ENCODE results near the gene ZSWIM1.

- TF ChIP-seq, protein P1, sequence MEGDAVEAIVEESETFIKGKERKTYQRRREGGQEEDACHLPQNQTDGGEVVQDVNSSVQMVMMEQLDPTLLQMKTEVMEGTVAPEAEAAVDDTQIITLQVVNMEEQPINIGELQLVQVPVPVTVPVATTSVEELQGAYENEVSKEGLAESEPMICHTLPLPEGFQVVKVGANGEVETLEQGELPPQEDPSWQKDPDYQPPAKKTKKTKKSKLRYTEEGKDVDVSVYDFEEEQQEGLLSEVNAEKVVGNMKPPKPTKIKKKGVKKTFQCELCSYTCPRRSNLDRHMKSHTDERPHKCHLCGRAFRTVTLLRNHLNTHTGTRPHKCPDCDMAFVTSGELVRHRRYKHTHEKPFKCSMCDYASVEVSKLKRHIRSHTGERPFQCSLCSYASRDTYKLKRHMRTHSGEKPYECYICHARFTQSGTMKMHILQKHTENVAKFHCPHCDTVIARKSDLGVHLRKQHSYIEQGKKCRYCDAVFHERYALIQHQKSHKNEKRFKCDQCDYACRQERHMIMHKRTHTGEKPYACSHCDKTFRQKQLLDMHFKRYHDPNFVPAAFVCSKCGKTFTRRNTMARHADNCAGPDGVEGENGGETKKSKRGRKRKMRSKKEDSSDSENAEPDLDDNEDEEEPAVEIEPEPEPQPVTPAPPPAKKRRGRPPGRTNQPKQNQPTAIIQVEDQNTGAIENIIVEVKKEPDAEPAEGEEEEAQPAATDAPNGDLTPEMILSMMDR (IDR thresholded peaks at IDR 0.05; ENCODE audit: low read length): no peak
- TF ChIP-seq EZH2 (optimal IDR thresholded peaks at IDR 0.05; ENCODE audit: low read depth, low read length): no peak
Observed at GRCh38 chr20:45899046-45899835, 18.2 kb downstream of the ZSWIM1 start.
